WERI-Rb-1 (cell line): ENCODE measurements around the gene KANK4.
A peak's percentile ranks its signal among the peaks of the same experiment; 100 is the strongest.

Experiments used
- DNase-seq: peaks from one replicate; pipeline ENCODE4 v3.0.0-alpha.2; 2020
- H3K27ac ChIP-seq: fragments of 250-450 bp; sonication (Bioruptor Pico); 2 replicates; pipeline ENCODE4 v1.5.1; 2020; ENCODE audit warnings: mild to moderate bottlenecking, moderate library complexity
- H3K27me3 ChIP-seq: fragments of 250-450 bp; sonication (Bioruptor Pico); 2 replicates; pipeline ENCODE4 v1.5.1; 2021; ENCODE audit warnings: mild to moderate bottlenecking, low read depth, moderate library complexity; ENCODE audit not compliant: insufficient read depth, severe bottlenecking
- H3K36me3 ChIP-seq: fragments of 250-450 bp; sonication (Bioruptor Pico); 2 replicates; pipeline ENCODE4 v1.5.1; 2020; ENCODE audit warnings: mild to moderate bottlenecking, moderate library complexity
- H3K4me3 ChIP-seq: 2 replicates; pipeline ENCODE4 v1.5.1; 2011; ENCODE audit warnings: low read depth, mild to moderate bottlenecking, control low read depth, low read length
- H3K9me3 ChIP-seq: fragments of 250-450 bp; sonication (Bioruptor Pico); 2 replicates; pipeline ENCODE4 v1.5.1; 2021; ENCODE audit warnings: mild to moderate bottlenecking, moderate library complexity; ENCODE audit not compliant: severe bottlenecking
- TF ChIP-seq, protein P1 (sequence below): IDR thresholded peaks from 2 replicates; pipeline ENCODE4 v1.5.1; 2011; ENCODE audit warnings: low read depth, mild to moderate bottlenecking, control low read depth, inconsistent platforms, low read length

KANK4 gene

GRCh38 chr1:62294261-62294660 is 25.0 kb downstream of the KANK4 start:
- Histone ChIP-seq H3K27me3 (no peaks in the 10 kb centered on the region), H3K4me3 (no peak overlapping the region), H3K9me3 (no peaks in the 10 kb centered on the region), H3K36me3 (no peaks in the 10 kb centered on the region), H3K27ac (no peak overlapping the region)
- peak; percentile 68 for DNase-seq
- TF ChIP-seq, protein P1, sequence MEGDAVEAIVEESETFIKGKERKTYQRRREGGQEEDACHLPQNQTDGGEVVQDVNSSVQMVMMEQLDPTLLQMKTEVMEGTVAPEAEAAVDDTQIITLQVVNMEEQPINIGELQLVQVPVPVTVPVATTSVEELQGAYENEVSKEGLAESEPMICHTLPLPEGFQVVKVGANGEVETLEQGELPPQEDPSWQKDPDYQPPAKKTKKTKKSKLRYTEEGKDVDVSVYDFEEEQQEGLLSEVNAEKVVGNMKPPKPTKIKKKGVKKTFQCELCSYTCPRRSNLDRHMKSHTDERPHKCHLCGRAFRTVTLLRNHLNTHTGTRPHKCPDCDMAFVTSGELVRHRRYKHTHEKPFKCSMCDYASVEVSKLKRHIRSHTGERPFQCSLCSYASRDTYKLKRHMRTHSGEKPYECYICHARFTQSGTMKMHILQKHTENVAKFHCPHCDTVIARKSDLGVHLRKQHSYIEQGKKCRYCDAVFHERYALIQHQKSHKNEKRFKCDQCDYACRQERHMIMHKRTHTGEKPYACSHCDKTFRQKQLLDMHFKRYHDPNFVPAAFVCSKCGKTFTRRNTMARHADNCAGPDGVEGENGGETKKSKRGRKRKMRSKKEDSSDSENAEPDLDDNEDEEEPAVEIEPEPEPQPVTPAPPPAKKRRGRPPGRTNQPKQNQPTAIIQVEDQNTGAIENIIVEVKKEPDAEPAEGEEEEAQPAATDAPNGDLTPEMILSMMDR, result peak; percentile 71

DNA sequence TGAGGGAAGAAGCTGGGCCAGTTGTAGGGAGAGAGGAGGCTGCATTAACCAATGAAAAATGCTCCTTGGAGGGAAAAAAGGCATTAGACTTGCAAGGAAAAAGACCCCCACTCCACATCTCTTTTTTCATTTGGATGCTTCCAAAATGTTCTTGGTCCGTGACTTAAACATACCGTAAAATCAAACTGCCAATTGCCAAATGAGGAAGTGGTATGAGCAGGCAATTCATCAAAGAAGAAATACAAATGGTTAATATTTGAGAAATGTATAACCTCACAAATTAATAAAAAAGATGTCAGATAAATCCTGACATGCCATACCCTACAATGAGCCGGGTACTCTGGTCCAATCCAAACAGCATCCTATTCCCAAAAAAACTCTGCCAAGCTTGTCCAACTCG is 30.6 kb downstream of the KANK4 start:
- no peak overlapping the region for H3K27ac ChIP-seq
- no peak for DNase-seq
- no peaks in the 10 kb centered on the region for H3K9me3 ChIP-seq
- no peaks in the 10 kb centered on the region for H3K36me3 ChIP-seq
- no peak overlapping the region for H3K4me3 ChIP-seq
- TF ChIP-seq, protein P1, result no peak
- H3K27me3 ChIP-seq, result no peaks in the 10 kb centered on the region

DNA sequence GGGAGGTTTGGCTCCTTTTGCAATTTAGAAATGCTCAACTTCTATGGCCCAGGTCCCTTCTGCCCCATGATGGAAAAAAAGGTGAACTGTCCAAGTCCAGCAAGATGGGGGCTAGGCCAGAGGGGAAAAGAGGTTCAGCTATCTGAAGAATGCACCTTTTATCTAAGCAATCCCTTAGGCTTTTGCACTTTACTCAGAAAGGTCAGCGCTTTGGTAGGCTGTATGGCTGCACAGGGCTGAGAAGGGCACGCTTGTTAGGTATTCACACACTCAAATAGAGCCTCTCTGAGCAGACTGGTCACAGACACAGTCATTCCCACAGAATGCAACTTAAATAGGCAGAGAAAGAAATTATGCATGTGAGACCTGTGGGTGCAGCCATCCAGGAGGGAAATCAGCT is 31.0 kb downstream of the KANK4 start:
- TF ChIP-seq, protein P1, result no peak
- no peak overlapping the region for H3K4me3 ChIP-seq
- H3K9me3 ChIP-seq, result no peaks in the 10 kb centered on the region
- no peaks in the 10 kb centered on the region for H3K36me3 ChIP-seq
- no peaks in the 10 kb centered on the region for H3K27me3 ChIP-seq
- H3K27ac ChIP-seq, result no peak overlapping the region
- DNase-seq, result no peak

DNA sequence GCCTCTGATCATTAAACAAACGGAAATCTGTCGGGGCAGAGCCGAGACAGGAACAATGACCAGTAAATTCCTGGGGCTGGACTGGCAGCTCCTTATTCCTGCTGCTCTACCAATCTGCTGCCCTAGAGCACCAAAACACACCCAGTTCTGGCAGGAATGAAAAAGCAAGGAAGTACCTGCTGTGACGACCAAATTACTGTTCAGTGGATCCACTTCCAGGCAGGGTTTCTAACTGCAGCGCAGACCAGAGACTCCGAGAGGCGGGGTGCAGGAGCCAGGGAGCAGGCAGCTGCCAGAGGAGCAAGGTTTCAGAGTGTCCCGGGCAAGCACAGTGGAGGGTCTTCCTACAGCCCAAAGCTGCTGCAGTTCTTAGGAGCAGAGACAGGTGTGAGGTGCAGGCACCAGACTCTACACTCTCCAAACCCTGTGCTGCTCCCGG is 32.4 kb downstream of the KANK4 start:
- DNase-seq, result peak; percentile 24
- Histone ChIP-seq H3K27me3 (no peaks in the 10 kb centered on the region), H3K27ac (peak overlapping the region; percentile 22; the same call in 1 of the 2 replicates), H3K9me3 (no peaks in the 10 kb centered on the region), H3K4me3 (peak overlapping the region; percentile 40), H3K36me3 (no peaks in the 10 kb centered on the region)
- TF ChIP-seq, protein P1, result no peak

DNA sequence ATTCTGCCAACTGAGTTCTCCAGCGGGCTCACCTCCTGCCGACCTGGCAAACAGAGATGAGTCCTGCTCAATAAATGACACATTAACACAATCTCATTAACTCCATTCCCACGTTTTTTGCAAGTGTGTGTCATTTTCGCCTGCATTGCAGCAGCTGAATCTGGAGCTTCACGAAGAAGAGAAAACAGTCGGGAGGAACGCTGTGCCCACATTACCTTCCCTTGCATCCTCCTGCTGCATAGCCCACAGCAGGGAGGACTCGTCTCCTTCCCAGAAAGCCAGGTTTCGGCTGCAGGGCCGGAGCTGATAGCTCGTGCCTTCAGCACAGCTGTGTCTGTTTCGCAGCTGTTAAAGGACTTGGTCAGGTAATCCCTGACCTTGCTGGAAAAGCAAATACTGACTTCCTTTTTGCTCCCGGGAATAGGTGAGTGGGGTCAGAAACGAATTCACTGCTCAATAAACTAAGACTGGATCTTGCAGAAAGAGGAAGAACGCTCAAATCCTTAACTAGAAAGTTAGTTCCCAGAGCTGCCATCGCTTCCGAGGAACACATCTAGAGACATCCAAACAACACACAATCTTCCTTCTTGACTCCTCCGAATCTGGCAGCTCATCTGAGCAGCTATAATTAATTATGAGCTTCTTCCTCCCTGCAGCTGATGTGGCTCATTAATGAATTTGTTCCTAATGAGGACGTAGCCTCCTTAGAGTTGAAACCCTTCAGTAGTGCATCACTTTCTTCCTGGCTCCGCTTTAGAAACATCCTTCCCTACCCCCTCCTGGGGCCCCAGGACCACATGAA is 33.0 kb downstream of the KANK4 start:
- Histone ChIP-seq H3K4me3 (peak overlapping the region; percentile 40), H3K36me3 (no peaks in the 10 kb centered on the region), H3K27me3 (no peaks in the 10 kb centered on the region), H3K27ac (no peak overlapping the region), H3K9me3 (peaks cover under 1% of the 10 kb centered on the region)
- TF ChIP-seq, protein P1, result no peak
- no peak for DNase-seq
